OCI-LY7 (cell line): ENCODE measurements around the gene ANO6. TPM values are rescaled to one million over a fixed set of nuclear protein-coding genes. Genes with fewer than 3 reads are reported as not detected.

Experiments
- BruUV-seq: library from RNA; stranded (reverse); fragments of 400-500 nt; replicated peaks from 2 replicates; lab custom pipeline; 2021; lab: Mats Ljungman, UMichigan
- CTCF ChIA-PET: fragments of 300-600 bp; sonication (Branson Sonifier 250); formaldehyde crosslinking; loops from one replicate; lab custom pipeline; 2022; ENCODE audit warnings: antibody characterized with exemption; ENCODE audit not compliant: unreplicated experiment; lab: Charles Lee
- POLR2A ChIA-PET: fragments of 300-600 bp; sonication (Branson Sonifier 250); formaldehyde crosslinking; loops from one replicate; lab custom pipeline; 2022; ENCODE audit warnings: antibody characterized with exemption; lab: Charles Lee
- DNase-seq: peaks from one replicate; pipeline ENCODE4 v3.0.0-alpha.2; 2015; ENCODE audit warnings: low spot score
- H2AFZ ChIP-seq: fragments of 200-600 bp; sonication (generic), shearing (Covaris generic); 2 replicates; pipeline ENCODE4 v1.6.1; 2014; ENCODE audit warnings: mild to moderate bottlenecking, antibody characterized with exemption, low read length, moderate library complexity
- H3K27ac ChIP-seq: fragments of 200-600 bp; sonication (generic); 2 replicates; pipeline ENCODE4 v1.5.1; 2014; ENCODE audit warnings: mixed run types, low read depth, mild to moderate bottlenecking, moderate library complexity, low read length, inconsistent platforms; ENCODE audit not compliant: poor library complexity, severe bottlenecking
- H3K36me3 ChIP-seq: fragments of 200-600 bp; sonication (generic); 2 replicates; pipeline ENCODE4 v1.6.1; 2014; ENCODE audit warnings: mild to moderate bottlenecking, antibody characterized with exemption, low read length, moderate library complexity, mixed read lengths; ENCODE audit not compliant: insufficient read depth
- H3K4me1 ChIP-seq: fragments of 200-600 bp; sonication (generic); 2 replicates; pipeline ENCODE4 v1.5.1; 2014; ENCODE audit warnings: mild to moderate bottlenecking, low read length; ENCODE audit not compliant: insufficient read depth, poor library complexity, severe bottlenecking
- H3K4me2 ChIP-seq: fragments of 200-600 bp; sonication (generic); 2 replicates; pipeline ENCODE4 v1.6.1; 2014; ENCODE audit warnings: mild to moderate bottlenecking, low read length
- H3K4me3 ChIP-seq: fragments of 200-600 bp; sonication (generic); 2 replicates; pipeline ENCODE4 v1.5.1; 2014; ENCODE audit warnings: mild to moderate bottlenecking, low read depth, low read length; ENCODE audit not compliant: poor library complexity, severe bottlenecking
- H3K79me2 ChIP-seq: fragments of 200-600 bp; sonication (generic); 2 replicates; pipeline ENCODE4 v1.6.1; 2016; ENCODE audit warnings: low read depth, mild to moderate bottlenecking, low read length, moderate library complexity, mixed read lengths; ENCODE audit not compliant: insufficient read depth
- H3K9me2 ChIP-seq: fragments of 200-600 bp; sonication (generic); 2 replicates; pipeline ENCODE4 v1.6.1; 2016; ENCODE audit warnings: mild to moderate bottlenecking, low read length, mixed read lengths; ENCODE audit not compliant: insufficient read depth
- H3K9me3 ChIP-seq: fragments of 200-600 bp; sonication (generic); 2 replicates; pipeline ENCODE4 v1.6.1; 2014; ENCODE audit warnings: mild to moderate bottlenecking, mixed run types, low read length, mixed read lengths
- H4K20me1 ChIP-seq: fragments of 200-600 bp; sonication (generic); 2 replicates; pipeline ENCODE4 v1.6.1; 2014; ENCODE audit warnings: mild to moderate bottlenecking, antibody characterized with exemption, low read length, moderate library complexity, mixed read lengths; ENCODE audit not compliant: insufficient read depth
- EZH2phosphoT487 ChIP-seq: fragments of 200-600 bp; sonication (generic); IDR thresholded peaks from 2 replicates; pipeline ENCODE4 v1.6.1; 2018; ENCODE audit warnings: low read depth, borderline replicate concordance, mild to moderate bottlenecking, mixed run types, antibody characterized with exemption, low read length, moderate library complexity, mixed read lengths
- intact Hi-C: fragments of 100-400 bp; cut with micrococcal nuclease; formaldehyde crosslinking; loops from one replicate; pipeline ENCODE4 v1.10.0; 2022; ENCODE audit not compliant: unreplicated experiment
- total RNA-seq, 2 experiments: library from RNA; depleted of rRNA in 1 of 2; stranded (reverse); fragments of >200 nt in 1 of 2; shearing (Covaris generic) in 1 of 2; gene quantifications; 2 replicates each; pipeline ENCODE4 v1.2.3, GENCODE V29; 2014 to 2022
- TF ChIP-seq, protein P1 (sequence below): fragments of 200-600 bp; sonication (generic); conservative IDR thresholded peaks from 2 replicates; pipeline ENCODE4 v1.5.1; 2014; ENCODE audit warnings: mild to moderate bottlenecking, antibody characterized with exemption, low read length, moderate library complexity, mixed read lengths

The ANO6 gene
- total RNA-seq, 2 experiments from 2014 or later = 15.0 to 17.7 TPM

DNA sequence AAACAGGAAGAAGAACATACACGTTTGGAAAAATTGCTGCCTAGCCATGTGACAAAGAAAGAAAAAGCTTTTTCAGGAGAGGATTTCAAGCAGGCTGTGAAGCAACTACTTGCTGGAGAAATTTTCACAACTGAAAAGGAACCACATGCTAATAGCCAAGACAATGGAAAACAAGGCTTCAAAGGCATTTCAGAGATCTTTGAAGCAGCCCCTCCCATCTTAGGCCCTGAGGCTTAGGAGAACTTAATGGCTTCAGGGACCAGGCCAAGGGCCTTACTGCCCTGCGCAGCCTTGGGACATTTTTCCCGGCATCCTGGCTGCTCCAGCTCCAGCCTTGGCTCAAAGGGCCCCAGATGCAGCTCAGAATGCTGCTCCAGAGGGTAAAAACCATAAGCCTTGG lies 257.7 kb downstream of the ANO6 start:
- no peak overlapping the region for H2AFZ ChIP-seq
- no peaks in the 10 kb centered on the region for H4K20me1 ChIP-seq
- ChIA-PET CTCF (no interaction called here), POLR2A (no interaction called here)
- no peak for DNase-seq
- TF ChIP-seq, protein P1, sequence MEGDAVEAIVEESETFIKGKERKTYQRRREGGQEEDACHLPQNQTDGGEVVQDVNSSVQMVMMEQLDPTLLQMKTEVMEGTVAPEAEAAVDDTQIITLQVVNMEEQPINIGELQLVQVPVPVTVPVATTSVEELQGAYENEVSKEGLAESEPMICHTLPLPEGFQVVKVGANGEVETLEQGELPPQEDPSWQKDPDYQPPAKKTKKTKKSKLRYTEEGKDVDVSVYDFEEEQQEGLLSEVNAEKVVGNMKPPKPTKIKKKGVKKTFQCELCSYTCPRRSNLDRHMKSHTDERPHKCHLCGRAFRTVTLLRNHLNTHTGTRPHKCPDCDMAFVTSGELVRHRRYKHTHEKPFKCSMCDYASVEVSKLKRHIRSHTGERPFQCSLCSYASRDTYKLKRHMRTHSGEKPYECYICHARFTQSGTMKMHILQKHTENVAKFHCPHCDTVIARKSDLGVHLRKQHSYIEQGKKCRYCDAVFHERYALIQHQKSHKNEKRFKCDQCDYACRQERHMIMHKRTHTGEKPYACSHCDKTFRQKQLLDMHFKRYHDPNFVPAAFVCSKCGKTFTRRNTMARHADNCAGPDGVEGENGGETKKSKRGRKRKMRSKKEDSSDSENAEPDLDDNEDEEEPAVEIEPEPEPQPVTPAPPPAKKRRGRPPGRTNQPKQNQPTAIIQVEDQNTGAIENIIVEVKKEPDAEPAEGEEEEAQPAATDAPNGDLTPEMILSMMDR = no peak
- TF ChIP-seq EZH2phosphoT487 = no peak
- no peak overlapping the region for H3K4me2 ChIP-seq
- no TSS peak for BruUV-seq
- H3K4me3 ChIP-seq = no peak overlapping the region
- H3K4me1 ChIP-seq = no peaks in the 10 kb centered on the region
- no peaks in the 10 kb centered on the region for H3K9me3 ChIP-seq
- no peaks in the 10 kb centered on the region for H3K79me2 ChIP-seq
- H3K27ac ChIP-seq = no peak overlapping the region
- no peaks in the 10 kb centered on the region for H3K36me3 ChIP-seq
- no peaks in the 10 kb centered on the region for H3K9me2 ChIP-seq
- intact Hi-C loops = no loop called here

DNA sequence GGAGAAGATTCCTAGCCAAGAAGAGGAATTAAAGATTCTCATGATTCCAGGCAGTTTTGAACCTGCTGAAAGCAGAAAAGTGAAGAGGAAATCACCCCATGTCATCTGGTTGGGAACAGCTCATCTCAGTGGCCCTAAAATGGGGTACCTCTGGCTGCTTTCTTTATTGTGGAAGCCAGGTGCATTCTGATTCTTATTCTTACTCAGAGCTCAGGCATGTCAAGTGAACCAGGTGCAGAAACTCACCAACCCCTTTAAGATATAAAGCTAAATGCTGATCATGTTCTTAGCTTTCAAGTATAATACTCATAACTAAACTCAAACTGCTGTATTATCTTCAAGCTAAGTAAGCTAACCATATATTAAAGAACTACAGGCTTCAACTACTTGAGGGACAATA lies 259.7 kb downstream of the ANO6 start:
- H3K4me3 ChIP-seq = no peak overlapping the region
- H3K4me2 ChIP-seq = no peak overlapping the region
- ChIA-PET POLR2A (interaction anchor here (0.8 to 1.1 kb wide), 3 partner anchors 10 to 712 kb away, joined by 3 read pairs; no protein-coding TSS in a partner anchor), CTCF (no interaction called here)
- no peaks in the 10 kb centered on the region for H3K79me2 ChIP-seq
- BruUV-seq = no TSS peak
- intact Hi-C loops = no loop called here
- no peaks in the 10 kb centered on the region for H3K9me3 ChIP-seq
- H3K9me2 ChIP-seq = no peaks in the 10 kb centered on the region
- H3K4me1 ChIP-seq = no peaks in the 10 kb centered on the region
- H4K20me1 ChIP-seq = no peaks in the 10 kb centered on the region
- TF ChIP-seq EZH2phosphoT487 = no peak
- TF ChIP-seq, protein P1 = no peak
- H3K27ac ChIP-seq = no peak overlapping the region
- H2AFZ ChIP-seq = no peak overlapping the region
- H3K36me3 ChIP-seq = no peaks in the 10 kb centered on the region
- DNase-seq = no peak

DNA sequence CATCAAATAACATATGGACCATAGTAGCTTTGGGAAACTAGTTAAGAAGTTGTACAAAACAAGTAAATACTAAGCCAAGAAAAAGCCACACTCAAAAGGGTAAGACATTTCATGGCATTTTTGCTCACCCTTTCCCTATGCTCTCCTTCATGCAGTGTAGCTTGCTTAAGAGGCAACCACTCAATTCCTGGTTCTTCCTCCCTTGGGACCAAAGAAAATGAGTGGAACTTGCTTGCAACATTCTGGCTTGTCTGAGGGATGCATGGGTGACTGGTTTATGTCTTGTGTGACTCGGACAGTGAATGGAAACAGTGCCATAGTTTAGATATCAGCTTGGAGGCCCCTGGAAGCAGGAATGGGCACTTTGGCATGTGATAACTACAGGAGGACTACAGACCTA lies 261.6 kb downstream of the ANO6 start:
- CTCF ChIA-PET = no interaction called here

More for the DNA sequence above, 261.6 kb downstream of the ANO6 start:
- BruUV-seq = no TSS peak
- H3K79me2 ChIP-seq = no peaks in the 10 kb centered on the region
- POLR2A ChIA-PET = interaction anchor here (0.6 to 0.8 kb wide), 3 partner anchors 13 to 1909 kb away, joined by 3 to 4 read pairs (median 3); no protein-coding TSS in a partner anchor
- H3K4me2 ChIP-seq = no peak overlapping the region
- DNase-seq = no peak
- no peak overlapping the region for H3K4me3 ChIP-seq
- no peak overlapping the region for H3K27ac ChIP-seq
- no peaks in the 10 kb centered on the region for H3K9me3 ChIP-seq
- no peak overlapping the region for H2AFZ ChIP-seq
- no peaks in the 10 kb centered on the region for H3K4me1 ChIP-seq
- no peaks in the 10 kb centered on the region for H4K20me1 ChIP-seq
- H3K9me2 ChIP-seq = no peaks in the 10 kb centered on the region
- intact Hi-C loops = no loop called here
- TF ChIP-seq, protein P1 = no peak
- no peak for TF ChIP-seq EZH2phosphoT487
- no peaks in the 10 kb centered on the region for H3K36me3 ChIP-seq
